NCI-H524 (cell line): ENCODE measurements around the gene UNC5B.
A peak's percentile ranks its signal among the peaks of the same experiment; 100 is the strongest.

Experiments used
- DNase-seq, 2 experiments: peaks; one replicate each; lab custom pipeline; 2025; lab: John Stamatoyannopoulos, UW

Gene UNC5B

DNA sequence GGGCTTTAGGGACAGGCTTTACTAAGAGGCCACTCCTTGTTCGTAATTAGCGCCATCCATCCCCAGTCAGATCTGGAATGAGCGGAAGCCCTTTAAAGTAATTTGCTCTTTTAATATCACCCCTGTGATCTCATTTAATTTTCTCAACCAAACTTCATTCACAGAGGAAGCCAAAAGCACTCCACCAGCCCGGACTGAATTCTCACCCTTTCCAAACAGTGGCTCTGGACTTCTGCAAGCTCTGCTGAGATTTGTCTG, 43.1 kb downstream of the UNC5B start:
- DNase-seq, result no peak

DNA sequence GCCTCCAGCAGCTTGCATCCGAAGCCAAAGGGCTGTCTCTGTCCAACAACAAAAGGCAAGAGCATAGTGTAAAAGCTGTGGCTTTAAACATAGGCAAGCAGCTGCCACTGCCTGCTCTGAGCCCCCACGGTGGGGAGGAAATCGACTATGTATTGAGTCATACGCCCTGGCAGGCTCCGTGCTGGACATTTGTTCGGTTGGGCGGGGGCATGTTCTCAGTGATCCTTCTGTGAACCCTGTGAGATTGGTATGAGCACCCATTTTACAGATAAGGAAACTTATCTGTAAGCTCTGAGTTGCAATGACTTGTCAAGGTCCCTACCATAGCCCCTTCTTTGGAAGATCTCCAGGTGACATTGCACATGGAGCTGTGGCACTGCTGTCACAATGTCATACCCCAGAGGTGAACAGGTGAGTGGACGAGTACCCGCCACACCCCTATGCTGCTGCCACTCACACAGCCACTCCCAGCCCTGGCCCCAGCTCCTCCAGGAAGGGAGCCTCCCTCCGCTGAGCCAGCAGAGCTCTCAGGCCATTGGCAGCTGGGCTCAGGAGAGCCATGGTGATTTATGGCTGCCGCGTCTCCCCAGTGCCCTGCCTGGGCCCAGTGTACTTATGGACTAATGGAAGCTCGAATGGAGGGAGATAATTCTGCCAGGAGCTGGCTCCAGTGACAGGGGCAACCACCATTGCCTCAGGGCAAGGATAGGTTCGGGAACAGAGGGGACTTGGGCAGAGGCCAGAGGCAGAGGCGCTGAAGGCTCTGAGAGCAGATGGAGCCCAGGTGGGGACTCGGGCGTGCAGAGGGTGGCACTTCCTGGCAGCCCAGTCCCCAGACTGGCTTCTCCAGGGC, 43.7 kb downstream of the UNC5B start:
- DNase-seq, result no peak

DNA sequence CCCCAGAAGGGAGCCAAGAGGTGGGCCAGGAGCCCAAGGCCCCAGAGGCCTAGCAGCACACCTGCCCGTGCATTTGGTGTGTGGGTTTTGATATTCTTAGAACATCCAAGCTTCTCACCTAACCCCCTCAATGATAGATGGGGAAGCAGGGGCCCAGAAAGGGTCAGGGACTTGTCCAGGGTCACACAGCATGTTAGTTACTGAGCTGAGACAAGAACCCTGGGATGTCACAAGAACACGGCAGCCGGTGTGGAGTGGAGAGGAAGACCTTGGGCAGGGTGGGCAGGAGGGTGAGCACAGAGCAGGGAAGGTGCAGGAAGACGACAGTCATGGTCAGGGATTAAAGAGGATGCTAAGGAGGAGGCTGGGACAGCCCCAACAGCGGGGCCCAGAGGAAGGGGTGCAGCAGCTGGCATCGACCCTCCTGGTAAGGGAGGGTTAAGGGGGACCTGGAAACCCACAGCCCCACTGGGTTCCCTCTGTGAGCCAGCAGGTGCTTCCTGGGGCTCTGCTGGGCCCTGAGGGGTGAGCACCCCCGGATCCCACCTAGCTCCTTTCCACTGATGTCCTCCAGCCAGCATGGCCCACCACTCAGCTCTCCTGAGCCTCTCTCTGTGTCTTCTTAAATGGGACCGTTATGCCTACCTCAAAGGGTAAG, 44.4 kb downstream of the UNC5B start:
- DNase-seq, result no peak

DNA sequence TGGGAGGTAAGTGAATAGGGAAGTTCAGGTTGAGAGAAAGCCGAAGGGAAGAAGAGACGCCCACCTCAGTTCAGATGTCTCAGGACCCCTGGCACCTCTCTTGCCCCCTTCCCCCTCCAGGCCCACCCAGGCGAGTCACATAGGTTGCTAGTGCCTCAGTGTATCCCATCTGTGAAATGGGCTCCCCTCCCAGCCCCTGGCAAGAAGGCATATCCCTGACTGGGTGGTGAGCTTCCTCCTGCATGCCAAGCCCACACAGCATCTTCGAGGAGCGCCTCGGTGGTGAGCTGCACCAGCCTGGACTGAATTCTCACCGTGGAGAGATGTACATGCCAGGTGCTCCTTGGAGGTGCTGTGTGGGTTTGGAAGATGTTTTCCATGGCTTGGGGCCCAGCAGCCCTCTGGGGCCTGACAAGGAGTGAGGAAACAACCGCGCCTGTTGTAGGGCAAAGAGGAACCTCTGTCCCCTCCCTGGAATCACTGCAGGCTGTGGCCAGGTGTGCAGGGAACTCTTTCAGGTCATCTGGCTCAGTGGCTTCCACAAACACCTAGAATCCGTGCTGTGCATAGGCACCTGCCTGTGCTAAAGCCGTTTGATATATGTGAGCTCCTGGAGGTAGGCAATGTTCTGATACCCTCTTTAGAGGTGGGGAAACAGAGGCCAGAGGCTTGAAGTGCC, 45.1 kb downstream of the UNC5B start:
- no peak for DNase-seq

DNA sequence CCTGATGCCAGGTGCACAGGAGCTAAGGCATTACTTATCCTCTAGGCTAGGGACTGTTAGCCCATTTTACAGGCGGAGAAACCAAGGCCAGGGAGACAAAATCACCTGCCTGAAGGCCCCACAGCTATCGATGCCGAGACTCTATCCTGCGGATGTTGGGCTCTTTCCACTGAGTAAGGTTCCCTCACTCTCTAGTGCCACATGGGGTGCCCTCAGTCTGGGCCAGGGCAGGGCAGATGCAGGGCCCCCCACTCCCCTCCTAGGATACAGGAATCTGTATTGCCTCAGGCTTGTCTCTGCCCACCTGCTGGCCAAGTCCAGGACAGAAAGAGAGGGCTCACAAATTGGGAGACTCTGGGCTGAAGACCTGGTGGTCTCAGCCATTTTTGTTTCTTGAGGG, 45.7 kb downstream of the UNC5B start:
- no peak for DNase-seq

DNA sequence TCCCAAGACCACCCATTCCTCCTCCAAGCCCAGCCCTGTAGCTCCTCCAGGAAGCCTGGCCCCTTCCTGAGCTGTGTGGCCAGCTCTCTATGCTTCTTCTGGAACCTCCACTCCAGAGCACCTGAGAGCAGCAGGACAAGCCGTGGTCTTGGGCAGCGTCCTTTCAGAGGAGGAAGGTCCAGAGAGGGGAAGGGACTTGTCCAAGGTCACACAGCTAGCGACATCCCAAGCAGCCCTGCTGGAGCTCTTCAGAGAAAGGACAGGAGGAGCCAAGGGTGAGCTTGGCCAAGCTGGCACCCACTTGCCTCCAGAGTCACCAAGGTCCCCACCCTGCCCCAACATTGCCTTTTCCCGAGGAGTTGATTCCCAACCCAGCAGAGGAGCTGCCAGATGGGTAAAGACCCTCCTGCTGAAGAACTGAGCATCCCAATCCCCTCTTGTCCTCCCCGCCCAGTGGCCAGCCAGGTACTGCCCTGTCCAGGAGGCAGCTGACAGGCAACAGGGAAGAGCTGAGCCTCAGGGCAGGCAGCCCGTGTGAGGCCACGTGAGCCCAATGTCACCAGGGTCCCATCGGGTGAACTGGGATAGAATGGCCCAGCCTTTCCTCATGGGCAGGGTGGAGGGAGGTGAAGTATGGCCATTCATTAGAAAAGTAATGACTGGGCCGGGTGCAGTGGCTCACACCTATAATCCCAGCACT, 46.2 kb downstream of the UNC5B start:
- no peak for DNase-seq

DNA sequence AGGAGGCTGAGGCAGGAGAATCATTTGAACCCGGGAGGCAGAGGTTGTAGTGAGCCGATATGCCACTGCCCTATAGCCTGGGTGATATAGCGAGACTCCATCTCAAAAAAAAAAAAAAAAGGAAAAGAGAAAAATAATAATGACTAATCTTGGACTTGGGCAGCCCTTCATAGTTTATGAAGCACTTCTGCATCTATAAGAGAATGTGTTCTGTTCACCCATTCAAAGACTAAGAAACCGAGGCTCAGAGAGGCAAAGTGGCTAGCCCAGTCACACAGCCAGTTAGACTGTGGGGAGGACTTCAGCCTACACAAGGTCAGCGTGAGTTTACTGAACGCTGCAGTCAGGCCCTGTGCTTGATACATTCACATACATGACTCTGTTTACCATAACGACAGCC, 46.9 kb downstream of the UNC5B start:
- DNase-seq, result no peak

DNA sequence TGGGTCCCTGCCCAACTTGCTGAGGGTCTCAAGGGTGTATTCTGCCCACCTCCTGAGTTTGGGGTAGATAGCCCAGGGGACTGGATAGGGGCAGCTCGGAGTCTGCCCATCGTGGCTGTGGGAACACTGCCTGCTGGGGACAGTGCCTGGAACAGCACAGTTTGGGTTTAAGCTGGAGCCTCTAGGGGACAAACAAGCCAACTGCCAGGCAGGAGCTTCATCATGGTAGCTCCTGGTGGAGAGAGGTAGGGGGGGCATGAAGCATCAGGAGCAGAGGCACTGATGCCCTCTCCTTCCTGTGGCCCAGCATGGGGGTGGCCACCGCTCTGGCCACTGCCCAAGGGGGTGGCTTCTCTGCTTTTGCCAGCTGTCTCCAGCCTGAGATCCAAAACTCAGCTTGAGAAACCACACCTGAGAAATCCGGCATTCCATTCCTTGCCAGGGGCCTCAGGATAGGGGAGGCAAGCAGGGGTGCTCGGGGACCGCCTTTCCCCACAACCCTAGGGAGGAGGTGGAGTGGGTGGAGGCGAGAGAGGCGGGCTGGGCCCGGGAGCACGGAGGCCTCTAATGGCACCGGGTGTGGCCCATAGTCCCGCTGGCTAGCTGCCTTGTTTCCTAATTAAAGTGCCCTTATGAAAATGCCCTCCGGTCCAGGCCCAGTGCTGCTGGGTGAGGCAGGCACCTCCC, 47.6 kb downstream of the UNC5B start:
- DNase-seq, result no peak

DNA sequence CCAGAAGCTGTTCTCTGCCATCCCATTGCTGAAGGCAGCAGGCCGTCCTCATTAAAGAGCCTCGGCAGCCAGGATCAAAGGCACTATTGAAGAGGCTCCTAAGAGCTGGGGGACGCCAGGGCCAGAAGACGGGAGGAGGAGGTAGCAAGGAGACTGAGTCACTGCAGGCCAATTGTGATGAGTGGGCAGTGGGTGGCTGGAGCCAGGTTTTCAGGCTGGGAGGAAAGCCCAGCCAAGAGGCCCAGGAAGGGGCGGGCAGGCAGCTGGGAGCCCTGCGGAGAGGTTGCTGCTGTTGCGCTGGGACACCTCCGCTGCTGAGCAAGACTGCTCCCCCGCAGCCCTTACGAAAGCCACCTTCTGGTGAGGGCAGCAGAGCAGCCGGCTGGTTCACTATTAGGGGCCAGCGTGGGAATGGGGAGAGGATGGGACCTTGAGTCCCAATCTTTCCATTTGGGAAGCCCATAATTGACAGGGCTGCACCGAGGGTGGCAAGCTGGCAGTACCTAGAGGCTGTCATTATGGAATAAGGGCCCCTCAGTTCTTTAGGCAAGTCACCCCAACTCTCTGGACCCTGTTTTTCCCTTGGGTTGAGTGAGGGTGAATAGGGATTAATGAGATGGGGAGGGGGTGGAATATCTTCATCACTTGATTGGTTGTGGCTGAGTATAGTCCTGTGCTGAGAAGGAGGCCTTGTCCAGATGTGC, 48.4 kb downstream of the UNC5B start:
- DNase-seq, result peak in 1 of 2 experiments; percentile 37

DNA sequence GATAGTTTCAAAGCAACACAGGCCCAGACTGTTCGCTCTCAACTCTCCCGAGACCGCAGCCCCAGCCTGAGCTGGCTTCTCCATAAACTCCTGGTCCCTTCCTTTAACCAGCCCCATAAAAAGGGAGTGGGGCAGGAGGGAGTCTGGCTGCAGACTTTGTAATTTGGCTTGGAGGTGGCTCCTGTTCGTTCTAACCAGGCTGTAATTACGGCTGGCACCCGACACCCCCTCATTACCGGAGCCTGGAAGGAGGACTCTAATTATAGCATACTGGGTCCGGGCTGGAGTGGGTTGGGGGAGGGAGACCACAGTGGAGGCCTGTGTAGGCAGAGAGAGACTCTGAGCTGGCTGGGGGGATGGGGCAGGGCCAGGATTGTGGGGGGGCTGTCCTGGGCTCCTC, 49.7 kb downstream of the UNC5B start:
- no peak for DNase-seq

DNA sequence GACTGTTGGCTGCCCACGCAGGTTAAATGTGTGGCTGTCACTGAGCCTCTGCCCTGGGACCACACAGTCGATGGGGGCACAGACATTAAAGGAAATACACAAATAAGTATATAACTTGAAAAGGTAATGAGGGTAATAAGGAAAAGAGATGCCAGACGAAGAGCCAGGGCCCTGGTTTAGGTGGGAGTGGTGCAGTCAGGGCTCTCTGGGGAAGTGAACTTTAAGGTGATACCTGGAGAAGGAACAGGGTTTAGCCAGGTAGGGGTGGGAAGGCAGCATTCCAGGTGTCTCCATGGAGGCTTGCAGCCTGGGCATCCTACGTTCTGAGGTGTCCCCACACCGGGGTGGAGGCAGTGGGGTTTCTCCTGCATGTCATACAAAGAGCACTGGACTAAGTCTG, 50.4 kb downstream of the UNC5B start:
- no peak for DNase-seq

DNA sequence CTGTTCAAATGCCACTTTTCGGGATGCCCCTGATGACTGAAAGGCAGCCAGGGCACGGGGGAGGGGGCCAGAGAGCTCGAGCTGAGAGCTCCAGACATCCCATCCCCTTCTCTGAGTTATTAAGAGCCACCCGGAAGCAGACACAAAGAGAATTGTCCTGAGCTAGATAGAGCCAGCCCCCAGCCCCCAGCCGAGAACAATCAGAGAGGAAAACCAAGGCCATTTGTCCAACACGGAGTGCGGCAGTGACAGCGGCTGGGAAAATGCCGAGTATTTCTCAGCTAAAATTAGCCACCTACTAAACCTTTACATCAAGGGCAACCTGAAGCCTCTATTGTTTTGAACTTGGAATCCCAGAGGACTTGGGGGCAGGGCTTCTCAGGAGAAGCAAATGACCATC, 51.0 kb downstream of the UNC5B start:
- DNase-seq, result no peak

DNA sequence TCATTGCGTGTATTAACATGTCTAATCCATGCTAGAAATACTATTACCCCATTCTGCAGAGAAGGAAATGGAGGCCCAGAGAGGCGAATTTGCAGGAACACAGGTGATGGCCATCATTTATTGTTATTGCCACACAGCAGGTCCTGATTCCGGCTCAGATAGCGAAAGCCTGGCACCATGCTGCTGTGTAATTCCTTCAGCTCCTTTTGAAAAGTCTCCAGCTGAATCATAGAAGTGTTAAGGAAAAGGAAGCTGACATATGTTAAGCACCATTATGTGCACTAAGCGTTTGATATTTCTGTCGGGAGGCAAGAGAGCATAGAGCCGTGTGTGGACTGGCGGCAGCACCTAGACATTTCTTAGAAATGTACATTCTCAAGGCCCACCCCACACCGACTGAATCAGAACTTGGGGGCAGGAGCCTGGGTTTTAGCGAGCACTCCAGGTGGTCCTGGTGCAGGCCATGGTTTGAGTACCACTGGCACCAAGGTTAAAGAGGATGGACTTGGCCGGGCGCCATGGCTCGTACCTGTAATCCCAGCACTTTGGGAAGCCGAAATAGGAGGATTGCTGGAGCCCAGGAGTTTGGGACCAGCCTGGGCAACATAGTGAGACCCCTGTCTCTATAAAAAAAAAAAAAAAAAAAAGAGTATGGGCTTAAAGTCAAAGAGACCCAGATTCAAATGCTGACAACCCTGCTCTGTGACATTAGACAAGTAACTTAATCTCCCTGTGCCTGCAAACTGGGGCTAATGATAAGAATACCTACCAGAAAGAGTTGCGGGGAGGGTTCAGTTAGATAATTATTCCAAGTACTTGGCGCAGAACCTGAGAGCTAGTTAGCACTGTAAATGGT, 52.2 kb downstream of the UNC5B start:
- no peak for DNase-seq

DNA sequence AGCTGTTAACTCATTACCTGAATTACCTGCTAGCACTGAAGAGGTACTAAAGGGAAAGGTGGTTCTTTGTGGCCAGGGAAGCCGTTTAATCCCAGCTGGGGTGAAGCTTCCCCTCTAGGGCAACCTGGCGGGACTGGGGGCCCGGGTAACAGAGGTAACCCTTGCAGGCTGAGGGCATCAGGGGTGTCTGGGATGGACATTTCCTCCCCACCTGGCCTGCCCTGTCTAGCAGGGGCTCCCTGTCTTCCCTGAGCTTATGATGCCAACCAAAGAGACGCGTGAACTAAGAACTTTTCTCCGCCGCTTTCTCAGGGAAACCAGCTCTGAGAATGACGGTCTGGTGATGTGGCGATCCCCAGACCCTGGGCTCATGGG, 52.8 kb downstream of the UNC5B start:
- DNase-seq, result no peak

DNA sequence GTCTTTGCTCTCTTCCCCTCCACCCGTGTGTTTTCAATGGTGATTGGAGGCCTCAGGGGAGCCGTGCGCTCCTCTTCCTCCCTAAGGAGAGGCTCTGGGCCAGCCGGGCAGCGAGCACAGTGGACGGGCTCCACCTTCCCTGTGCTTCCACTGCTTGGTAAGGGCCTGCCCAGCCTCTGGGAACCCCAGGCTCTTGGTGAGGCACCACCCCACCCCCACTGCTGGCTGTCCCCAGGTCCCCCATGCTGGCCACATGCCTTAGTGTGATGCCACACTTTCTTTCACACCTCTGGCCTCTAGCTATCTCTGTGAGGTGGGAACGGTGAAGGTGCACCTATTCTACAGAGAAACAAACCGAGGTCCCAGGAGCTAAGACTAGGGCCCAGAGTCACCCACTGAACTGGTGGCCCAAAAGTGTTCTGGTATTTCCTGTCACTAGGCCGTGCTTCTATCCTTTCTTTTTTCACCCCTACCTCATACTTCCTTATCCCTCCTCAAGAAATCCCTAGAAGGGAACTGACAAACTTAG, 53.3 kb downstream of the UNC5B start:
- DNase-seq, result no peak

DNA sequence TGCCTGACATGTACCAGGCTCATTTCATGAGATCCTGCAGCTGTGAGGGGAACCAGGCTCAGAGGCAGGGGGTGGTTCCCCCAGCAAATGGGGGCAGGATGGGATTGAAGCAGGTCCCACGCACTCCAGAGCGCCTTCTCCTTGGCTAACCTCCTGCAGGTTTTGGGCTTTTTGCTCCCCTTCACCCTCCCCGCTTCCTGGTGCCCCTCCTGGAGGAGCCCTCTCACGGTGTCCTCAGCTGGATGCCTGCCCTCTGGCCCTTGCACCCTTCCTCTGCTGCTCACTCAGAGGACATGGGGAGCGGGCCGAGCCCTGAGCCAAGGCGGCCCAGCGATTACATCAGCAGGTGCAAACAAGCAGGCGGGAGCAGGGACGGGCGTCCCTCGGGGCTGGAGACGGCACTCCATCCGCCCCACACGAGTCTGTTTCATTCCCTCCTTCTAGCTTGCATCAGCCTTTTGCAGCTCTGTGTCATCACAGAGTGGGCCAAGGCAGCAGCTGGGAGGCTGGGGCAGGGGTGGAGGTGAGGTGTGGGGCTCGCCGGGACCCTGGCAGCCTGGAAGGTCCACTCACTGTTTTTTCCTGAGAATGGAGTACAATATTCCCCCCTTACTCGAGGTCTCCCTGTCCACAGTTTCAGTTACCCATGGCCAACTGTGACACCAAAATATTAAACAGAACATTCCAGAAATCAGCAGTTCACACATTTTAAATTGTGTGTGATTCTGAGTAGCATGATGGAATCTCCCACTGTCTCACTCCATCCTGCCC, 54.0 kb downstream of the UNC5B start:
- DNase-seq, result no peak

DNA sequence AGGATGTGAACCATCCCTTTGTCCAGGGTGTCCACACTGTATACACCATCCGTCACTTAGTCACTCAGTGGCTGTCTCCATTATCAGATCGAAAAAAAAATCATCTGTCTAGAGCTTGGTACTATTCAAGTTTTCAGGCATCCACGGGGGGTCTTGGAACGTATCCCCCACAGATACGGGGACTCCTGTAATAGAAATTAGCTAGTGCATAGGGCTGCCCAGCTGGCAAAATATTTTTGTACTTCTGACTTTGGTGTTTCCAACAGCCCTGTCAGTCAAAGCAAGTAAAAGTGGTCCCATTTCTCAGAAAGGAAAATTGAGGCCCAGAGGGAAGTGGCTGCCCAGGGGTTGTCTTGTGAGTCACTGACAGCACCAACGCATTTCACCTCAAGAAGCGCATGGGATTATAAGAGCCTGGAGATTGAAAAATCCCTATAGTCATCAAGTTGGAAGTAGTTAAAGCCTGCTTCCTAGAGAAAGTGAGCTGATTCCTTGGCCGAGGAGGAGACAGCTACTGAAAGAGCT, 54.6 kb downstream of the UNC5B start:
- no peak for DNase-seq

DNA sequence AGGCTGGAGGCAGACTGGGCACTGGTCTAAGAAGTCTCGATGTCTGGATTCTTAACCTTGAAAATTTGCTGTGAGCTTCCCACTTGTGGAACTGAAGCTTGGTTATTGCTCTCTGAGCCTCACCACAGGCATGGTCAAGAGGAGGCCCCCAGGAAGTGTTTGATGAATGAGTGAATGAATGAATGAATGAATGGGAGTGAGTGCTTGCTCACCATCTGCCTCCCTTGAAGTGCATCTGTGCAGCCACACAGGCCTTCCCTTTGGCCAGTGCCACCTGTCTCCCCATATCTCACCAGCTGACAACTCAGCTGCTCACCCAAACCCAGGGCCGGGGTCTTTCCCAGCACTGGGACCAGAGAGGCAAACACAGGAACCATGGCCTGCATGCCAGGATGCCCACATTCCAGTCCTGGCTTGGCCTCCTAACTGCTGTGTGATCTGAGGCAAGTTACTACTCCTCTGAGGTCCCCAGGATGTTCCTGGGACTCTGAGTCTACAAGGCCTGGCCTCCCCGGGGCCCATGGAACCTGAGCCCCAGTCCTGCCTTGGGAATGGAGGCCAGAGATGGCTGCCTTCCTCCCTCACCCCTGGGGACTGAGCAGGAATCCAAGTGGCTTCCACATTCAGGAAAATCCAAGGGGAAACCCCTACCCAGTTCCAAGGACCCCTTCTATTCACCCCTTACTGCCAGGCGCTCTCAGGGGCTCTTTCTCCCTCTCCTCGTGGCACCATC, 55.3 kb downstream of the UNC5B start:
- peak in 1 of 2 experiments; percentile 36 for DNase-seq
